ENCODE measurements around the gene PPIA. TPM values are rescaled to one million over a fixed set of nuclear protein-coding genes. Genes with fewer than 3 reads are reported as not detected.

The PPIA gene
- total RNA-seq, 1 experiment from 2014 or later: 2,465 TPM

- ATAC-seq (no peak), DNase-seq (ENCODE audit: low spot score) (no peak)
- CTCF ChIA-PET: no interaction called here
- Mint-ChIP-seq H3K36me3 (peaks cover 62% of the 10 kb centered on the region), H3K4me3 (peak overlapping the region; percentile 100), H3K27me3 (ENCODE audit: low read depth) (no peaks in the 10 kb centered on the region), H3K27ac (peak overlapping the region; percentile 76; the same call in 1 of the 2 replicates), H3K4me1 (peaks cover 18% of the 10 kb centered on the region), H3K9me3 (no peaks in the 10 kb centered on the region)
- TF ChIP-seq FOXJ3 (CRISPR knock-in tag; IDR thresholded peaks at IDR 0.05; ENCODE audit: borderline replicate concordance) (no peak), AR (CRISPR knock-in tag; IDR thresholded peaks at IDR 0.05) (peak; percentile 67; the same call in 1 of the 2 replicates)
- POLR2A ChIA-PET: interaction anchor here (0.7 to 0.8 kb wide), 3 partner anchors 49 to 225 kb away, joined by 3 read pairs; partner anchors contain the start of genes CCM2, DDX56 and H2AZ2
Measured at GRCh38 chr7:44798649-44799305, 2.3 kb downstream of the PPIA start.

- no peaks in the 10 kb centered on the region for H3K9me3 Mint-ChIP-seq
- H3K4me1 Mint-ChIP-seq: peaks cover 18% of the 10 kb centered on the region
- DNase-seq (ENCODE audit: low spot score) (no peak), ATAC-seq (no peak)
- H3K4me3 Mint-ChIP-seq: peak overlapping the region; percentile 18; the same call in 1 of the 2 replicates
- H3K27ac Mint-ChIP-seq: peak overlapping the region; percentile 39
- H3K27me3 Mint-ChIP-seq (ENCODE audit: low read depth): no peaks in the 10 kb centered on the region
- POLR2A ChIA-PET: no interaction called here
- CTCF ChIA-PET: interaction anchor here (1.3 kb wide), 1 partner anchor 451 kb away, joined by 4 read pairs; no protein-coding TSS in a partner anchor
- peaks cover 62% of the 10 kb centered on the region for H3K36me3 Mint-ChIP-seq
- TF ChIP-seq NFYB (CRISPR knock-in tag; conservative IDR thresholded peaks at IDR 0.05; ENCODE audit: low read depth): no peak
- no peak for TF ChIP-seq GRHL2 (CRISPR knock-in tag; IDR thresholded peaks at IDR 0.05; ENCODE audit: insufficient replicate concordance, severe bottlenecking)
- no peak for TF ChIP-seq ZNF121 (CRISPR knock-in tag; IDR thresholded peaks at IDR 0.05)
- TF ChIP-seq STAT6 (CRISPR knock-in tag; conservative IDR thresholded peaks at IDR 0.05; ENCODE audit: low read depth): no peak
- TF ChIP-seq ATF3 (CRISPR knock-in tag; conservative IDR thresholded peaks at IDR 0.05): no peak
- no peak for TF ChIP-seq NFE2L1 (CRISPR knock-in tag; IDR thresholded peaks at IDR 0.05)
- no peak for TF ChIP-seq MAX (CRISPR knock-in tag; IDR thresholded peaks at IDR 0.05)
- TF ChIP-seq GABPB1 (CRISPR knock-in tag; IDR thresholded peaks at IDR 0.05): no peak
- no peak for TF ChIP-seq ESRRA (CRISPR knock-in tag; IDR thresholded peaks at IDR 0.05; ENCODE audit: borderline replicate concordance)
- no peak for TF ChIP-seq E2F1 (CRISPR knock-in tag; IDR thresholded peaks at IDR 0.05)
- TF ChIP-seq EMX1 (CRISPR knock-in tag; IDR thresholded peaks at IDR 0.05): no peak
- no peak for TF ChIP-seq ARID4B (CRISPR knock-in tag; IDR thresholded peaks at IDR 0.05; ENCODE audit: borderline replicate concordance)
Measured at GRCh38 chr7:44799939-44800338, 3.5 kb downstream of the PPIA start.

All from WTC11 (cell line).